Chondrocyte (in vitro differentiated cells): Measurements from ENCODE around the gene MICAL3. TPM values are rescaled to one million over a fixed set of nuclear protein-coding genes. Genes with fewer than 3 reads are reported as not detected.
"Not testable (repeated sequence)": the region's sequence is repeated elsewhere in the genome, so short reads cannot be mapped to it uniquely, and the experiment has no call there.

Source experiments
- DNase-seq: peaks from one replicate; pipeline ENCODE4 v3.0.0; 2021; ENCODE audit warnings: mixed read lengths, low spot score
- H3K27ac Mint-ChIP-seq: one replicate; pipeline ENCODE4 v1.8.0; 2021; ENCODE audit warnings: mild to moderate bottlenecking, moderate library complexity, mixed read lengths; ENCODE audit not compliant: unreplicated experiment
- H3K27me3 Mint-ChIP-seq: 2 replicates; pipeline ENCODE4 v1.8.0; 2021; ENCODE audit warnings: low read depth, mixed read lengths
- H3K36me3 Mint-ChIP-seq: 2 replicates; pipeline ENCODE4 v1.8.0; 2021; ENCODE audit warnings: low read depth, mixed read lengths
- H3K4me1 Mint-ChIP-seq: 2 replicates; pipeline ENCODE4 v1.8.0; 2021; ENCODE audit warnings: low read depth, mild to moderate bottlenecking, mixed read lengths
- H3K4me3 Mint-ChIP-seq: one replicate; pipeline ENCODE4 v1.8.0; 2021; ENCODE audit warnings: mild to moderate bottlenecking, moderate library complexity, mixed read lengths; ENCODE audit not compliant: unreplicated experiment
- H3K9me3 Mint-ChIP-seq: 2 replicates; pipeline ENCODE4 v1.8.0; 2021; ENCODE audit warnings: low read depth, mixed read lengths
- total RNA-seq: library from RNA; stranded (reverse); gene quantifications from 3 replicates; pipeline ENCODE4 v1.2.1, GENCODE V29; 2021
- TF ChIP-seq, protein P1 (sequence below): fragments of 200-600 bp; sonication (generic); IDR thresholded peaks from 2 replicates; pipeline ENCODE4 v1.5.0; 2021; ENCODE audit warnings: antibody characterized with exemption, mild to moderate bottlenecking, moderate library complexity

MICAL3 gene
- total RNA-seq, 1 donor from 2014 or later: 68.2 TPM

DNA sequence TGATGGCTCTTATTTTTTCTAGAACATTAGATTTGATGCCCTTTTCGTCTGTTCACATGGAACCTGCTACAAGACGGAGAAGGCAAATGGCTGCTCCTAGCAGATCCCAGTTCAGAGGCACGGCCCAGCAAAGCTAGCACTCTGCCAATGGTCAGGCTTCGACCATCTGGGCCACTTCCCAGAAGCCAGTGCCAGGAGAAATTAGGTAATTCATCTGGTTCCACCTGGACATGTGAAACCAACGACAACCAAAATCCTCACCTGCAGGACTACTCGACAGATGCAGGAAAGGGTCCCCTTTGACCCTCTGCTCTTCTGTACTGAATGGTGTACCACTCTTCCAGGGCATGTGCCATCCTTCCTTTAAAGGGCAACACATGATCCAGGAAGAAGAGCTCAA, 25.4 kb downstream of the MICAL3 start:
- H3K36me3 Mint-ChIP-seq: no peaks in the 10 kb centered on the region
- H3K4me1 Mint-ChIP-seq: peaks cover 35% of the 10 kb centered on the region
- no peak overlapping the region for H3K27ac Mint-ChIP-seq
- DNase-seq: no peak
- no peak overlapping the region for H3K4me3 Mint-ChIP-seq
- no peaks in the 10 kb centered on the region for H3K27me3 Mint-ChIP-seq
- TF ChIP-seq, protein P1, sequence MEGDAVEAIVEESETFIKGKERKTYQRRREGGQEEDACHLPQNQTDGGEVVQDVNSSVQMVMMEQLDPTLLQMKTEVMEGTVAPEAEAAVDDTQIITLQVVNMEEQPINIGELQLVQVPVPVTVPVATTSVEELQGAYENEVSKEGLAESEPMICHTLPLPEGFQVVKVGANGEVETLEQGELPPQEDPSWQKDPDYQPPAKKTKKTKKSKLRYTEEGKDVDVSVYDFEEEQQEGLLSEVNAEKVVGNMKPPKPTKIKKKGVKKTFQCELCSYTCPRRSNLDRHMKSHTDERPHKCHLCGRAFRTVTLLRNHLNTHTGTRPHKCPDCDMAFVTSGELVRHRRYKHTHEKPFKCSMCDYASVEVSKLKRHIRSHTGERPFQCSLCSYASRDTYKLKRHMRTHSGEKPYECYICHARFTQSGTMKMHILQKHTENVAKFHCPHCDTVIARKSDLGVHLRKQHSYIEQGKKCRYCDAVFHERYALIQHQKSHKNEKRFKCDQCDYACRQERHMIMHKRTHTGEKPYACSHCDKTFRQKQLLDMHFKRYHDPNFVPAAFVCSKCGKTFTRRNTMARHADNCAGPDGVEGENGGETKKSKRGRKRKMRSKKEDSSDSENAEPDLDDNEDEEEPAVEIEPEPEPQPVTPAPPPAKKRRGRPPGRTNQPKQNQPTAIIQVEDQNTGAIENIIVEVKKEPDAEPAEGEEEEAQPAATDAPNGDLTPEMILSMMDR: no peak
- no peaks in the 10 kb centered on the region for H3K9me3 Mint-ChIP-seq

DNA sequence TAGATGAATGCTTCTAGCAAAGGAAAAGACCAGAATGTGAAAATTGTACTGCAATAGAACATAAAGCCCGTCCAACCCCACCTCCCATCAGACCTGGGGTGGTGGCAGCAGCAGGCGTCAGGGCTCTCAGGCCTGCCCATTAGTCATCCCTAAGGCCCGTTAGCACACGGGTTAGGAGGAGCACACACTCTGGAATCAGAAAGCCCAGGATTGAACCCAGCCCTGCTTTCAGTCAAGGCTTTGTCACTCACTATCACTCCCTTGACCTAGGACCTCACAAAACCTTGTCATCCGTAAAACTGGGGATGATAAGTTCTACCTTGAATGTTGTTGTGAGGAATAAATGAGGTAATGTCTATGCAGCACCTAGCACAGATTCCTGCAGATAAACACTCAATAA, 26.9 kb downstream of the MICAL3 start:
- Mint-ChIP-seq H3K9me3 (no peaks in the 10 kb centered on the region), H3K4me1 (peaks cover 41% of the 10 kb centered on the region), H3K36me3 (no peaks in the 10 kb centered on the region), H3K4me3 (no peak overlapping the region), H3K27me3 (no peaks in the 10 kb centered on the region), H3K27ac (peak overlapping the region; percentile 43)
- TF ChIP-seq, protein P1: no peak
- DNase-seq: no peak

DNA sequence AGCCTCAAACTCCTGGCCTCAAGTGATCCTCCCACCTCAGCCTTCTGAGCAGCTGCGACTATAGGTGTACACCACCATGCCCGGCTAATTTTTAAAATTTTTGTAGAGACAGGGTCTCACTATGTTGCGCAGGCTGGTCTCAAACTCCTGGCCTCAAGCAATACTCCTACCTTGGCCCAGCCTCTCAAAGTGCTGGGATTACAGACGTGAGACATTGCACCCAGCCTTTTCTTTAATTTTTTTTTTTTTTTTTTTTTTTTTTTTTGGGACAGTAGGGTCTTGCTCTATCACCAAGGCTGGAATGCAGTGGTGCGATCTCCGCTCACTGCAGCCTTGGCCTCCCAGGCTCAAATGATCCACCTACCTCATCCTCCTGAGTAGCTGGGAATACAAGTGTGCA, 29.1 kb downstream of the MICAL3 start:
- H3K27ac Mint-ChIP-seq, H3K4me3 Mint-ChIP-seq, H3K9me3 Mint-ChIP-seq, H3K36me3 Mint-ChIP-seq, H3K27me3 Mint-ChIP-seq, DNase-seq: not testable (repeated sequence)
- H3K4me1 Mint-ChIP-seq: peaks cover 38% of the 10 kb centered on the region

DNA sequence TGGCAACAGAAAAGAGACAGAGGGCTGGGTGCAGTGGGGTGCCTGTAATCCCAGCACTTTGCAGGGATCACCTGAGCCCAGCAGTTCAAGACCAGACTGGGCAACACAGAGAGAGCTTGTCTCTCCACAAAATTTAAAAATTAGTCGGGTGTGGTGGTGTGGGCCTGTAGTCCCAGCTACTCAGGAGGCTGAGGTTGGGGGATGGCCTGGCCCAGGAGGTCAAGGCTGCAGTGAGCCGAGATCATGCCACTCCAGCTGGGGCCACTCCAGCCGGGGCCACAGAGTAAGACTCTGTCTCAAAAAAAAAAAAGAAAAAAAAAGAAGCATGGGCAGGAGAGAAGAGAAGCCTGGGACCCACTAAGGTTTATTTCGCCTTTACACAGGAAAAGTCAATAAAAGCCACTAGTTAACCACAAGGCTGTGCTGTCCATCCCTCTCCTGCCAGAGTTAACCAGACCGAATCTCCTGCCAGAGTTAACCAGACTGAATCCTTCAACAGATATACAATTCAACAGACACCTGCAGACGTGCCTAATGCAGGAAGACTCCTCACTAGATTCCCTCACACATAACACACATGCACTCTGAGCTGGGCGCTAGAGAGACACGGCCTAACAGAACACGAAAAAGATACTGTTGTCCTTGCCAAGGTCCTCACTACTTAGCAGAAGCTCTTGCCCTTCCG, 29.8 kb downstream of the MICAL3 start:
- Mint-ChIP-seq H3K36me3 (no peaks in the 10 kb centered on the region), H3K9me3 (no peaks in the 10 kb centered on the region)
- TF ChIP-seq, protein P1: no peak

DNA sequence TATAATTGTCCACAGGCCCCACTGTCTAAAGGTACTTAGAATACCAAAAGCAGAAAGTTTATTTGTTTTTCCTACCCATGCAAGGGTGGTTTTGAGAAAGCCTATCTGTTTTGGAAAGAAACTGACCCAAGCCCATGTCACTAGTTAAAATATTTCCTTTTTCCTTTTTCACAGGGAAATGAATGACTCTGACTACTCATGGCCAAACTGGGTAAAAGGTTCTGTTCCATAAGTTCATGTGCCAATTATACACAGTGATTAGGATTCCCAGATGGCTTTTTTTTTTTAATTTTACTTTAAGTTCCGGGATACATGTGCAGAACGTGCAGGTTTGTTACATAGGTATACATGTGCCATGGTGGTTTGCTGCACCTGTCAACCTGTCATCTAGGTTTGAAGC, 31.4 kb downstream of the MICAL3 start:
- H3K27me3 Mint-ChIP-seq, H3K27ac Mint-ChIP-seq, DNase-seq, H3K9me3 Mint-ChIP-seq, H3K36me3 Mint-ChIP-seq, H3K4me3 Mint-ChIP-seq: not testable (repeated sequence)
- H3K4me1 Mint-ChIP-seq: peaks cover 42% of the 10 kb centered on the region

More for the DNA sequence above, 29.8 kb downstream of the MICAL3 start:
- Mint-ChIP-seq H3K4me1 (peaks cover 38% of the 10 kb centered on the region), H3K27me3 (no peaks in the 10 kb centered on the region), H3K4me3 (no peak overlapping the region), H3K27ac (no peak overlapping the region)
- no peak for DNase-seq

DNA sequence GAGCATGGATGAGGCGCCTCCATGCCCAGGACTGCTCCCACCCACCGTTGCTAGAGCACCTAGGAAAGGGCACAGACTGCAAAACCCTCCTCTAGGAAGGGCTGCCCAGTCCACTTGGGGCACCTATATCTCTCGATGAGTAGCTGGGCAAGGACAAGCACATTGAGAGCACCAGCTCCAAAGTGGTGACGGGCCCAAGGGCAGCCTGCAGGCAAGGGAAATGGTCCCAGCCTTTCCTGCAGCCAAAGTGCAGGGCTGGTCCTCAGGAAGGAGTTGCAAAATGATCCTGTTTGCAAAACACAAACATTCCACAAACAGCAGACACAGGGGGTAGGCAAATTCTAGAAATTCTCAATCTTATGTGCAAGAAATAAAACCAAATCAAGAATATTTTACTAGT, 32.4 kb downstream of the MICAL3 start:
- H3K4me1 Mint-ChIP-seq: peaks cover 44% of the 10 kb centered on the region
- H3K36me3 Mint-ChIP-seq, H3K9me3 Mint-ChIP-seq: not testable (repeated sequence)

DNA sequence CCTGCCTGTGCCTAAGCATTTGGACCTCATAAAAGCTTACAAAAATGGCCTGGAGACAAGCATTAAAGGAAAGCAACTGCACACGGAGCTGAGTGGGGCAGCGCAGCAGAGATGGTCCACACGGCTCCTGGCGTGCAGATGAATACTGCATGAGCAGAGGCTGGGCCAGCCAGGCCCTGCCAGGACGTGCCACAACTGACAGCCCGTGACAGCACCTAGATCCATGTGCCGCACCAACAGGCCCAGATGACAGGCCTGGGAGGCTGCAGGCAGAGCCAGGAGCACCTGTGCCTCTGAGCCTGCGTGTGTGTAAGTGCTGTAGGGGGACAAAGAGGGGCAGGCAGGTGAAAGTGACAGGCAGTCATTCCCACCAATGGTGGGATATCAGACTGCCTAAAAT, 33.4 kb downstream of the MICAL3 start:
- DNase-seq: no peak
- H3K4me1 Mint-ChIP-seq: peaks cover 52% of the 10 kb centered on the region
- H3K27ac Mint-ChIP-seq: no peak overlapping the region
- TF ChIP-seq, protein P1: no peak
- H3K9me3 Mint-ChIP-seq: no peaks in the 10 kb centered on the region
- no peak overlapping the region for H3K4me3 Mint-ChIP-seq
- H3K27me3 Mint-ChIP-seq: no peaks in the 10 kb centered on the region
- H3K36me3 Mint-ChIP-seq: no peaks in the 10 kb centered on the region

More for the DNA sequence above, 32.4 kb downstream of the MICAL3 start:
- not testable (repeated sequence) for H3K4me3 Mint-ChIP-seq, H3K27ac Mint-ChIP-seq, H3K27me3 Mint-ChIP-seq, DNase-seq
